SK-N-SH treated with all-trans-retinoic acid at 6 μM for 48 hours (cell line): ENCODE measurements around the gene ARID3A.

Experiments used
- ARNTL ChIP-seq: fragments of 450-650 bp; formaldehyde crosslinking; IDR thresholded peaks from 2 replicates; pipeline ENCODE4 v1.5.0; 2020; ENCODE audit warnings: low read depth, mild to moderate bottlenecking, moderate library complexity, borderline replicate concordance
- CSDC2 ChIP-seq: fragments of 250-450 bp; sonication (Bioruptor Pico); IDR thresholded peaks from 2 replicates; pipeline ENCODE4 v1.5.0; 2020; ENCODE audit warnings: mild to moderate bottlenecking, moderate library complexity
- ESRRG ChIP-seq: fragments of 250-450 bp; sonication (Bioruptor Pico); IDR thresholded peaks from 2 replicates; pipeline ENCODE4 v1.6.1; 2021; ENCODE audit warnings: mild to moderate bottlenecking
- TCF4 ChIP-seq: fragments of 250-450 bp; sonication (Bioruptor Pico); IDR thresholded peaks from 2 replicates; pipeline ENCODE4 v1.8.0; 2021; ENCODE audit warnings: mild to moderate bottlenecking, moderate library complexity, borderline replicate concordance
- ZFP3 ChIP-seq: fragments of 250-450 bp; sonication (Bioruptor Pico); IDR thresholded peaks from 2 replicates; pipeline ENCODE4 v1.5.0; 2020; ENCODE audit warnings: mild to moderate bottlenecking, moderate library complexity
- TF ChIP-seq, protein P1 (sequence below): fragments of 250-450 bp; sonication (Bioruptor Pico); IDR thresholded peaks from 2 replicates; pipeline ENCODE4 v1.8.0; 2020; ENCODE audit warnings: mild to moderate bottlenecking, moderate library complexity, borderline replicate concordance
- TF ChIP-seq, protein P2 (sequence below): fragments of 250-450 bp; sonication (Bioruptor Pico); IDR thresholded peaks from 2 replicates; pipeline ENCODE4 v1.5.1; 2020; ENCODE audit warnings: low read depth, mild to moderate bottlenecking, moderate library complexity

DNA sequence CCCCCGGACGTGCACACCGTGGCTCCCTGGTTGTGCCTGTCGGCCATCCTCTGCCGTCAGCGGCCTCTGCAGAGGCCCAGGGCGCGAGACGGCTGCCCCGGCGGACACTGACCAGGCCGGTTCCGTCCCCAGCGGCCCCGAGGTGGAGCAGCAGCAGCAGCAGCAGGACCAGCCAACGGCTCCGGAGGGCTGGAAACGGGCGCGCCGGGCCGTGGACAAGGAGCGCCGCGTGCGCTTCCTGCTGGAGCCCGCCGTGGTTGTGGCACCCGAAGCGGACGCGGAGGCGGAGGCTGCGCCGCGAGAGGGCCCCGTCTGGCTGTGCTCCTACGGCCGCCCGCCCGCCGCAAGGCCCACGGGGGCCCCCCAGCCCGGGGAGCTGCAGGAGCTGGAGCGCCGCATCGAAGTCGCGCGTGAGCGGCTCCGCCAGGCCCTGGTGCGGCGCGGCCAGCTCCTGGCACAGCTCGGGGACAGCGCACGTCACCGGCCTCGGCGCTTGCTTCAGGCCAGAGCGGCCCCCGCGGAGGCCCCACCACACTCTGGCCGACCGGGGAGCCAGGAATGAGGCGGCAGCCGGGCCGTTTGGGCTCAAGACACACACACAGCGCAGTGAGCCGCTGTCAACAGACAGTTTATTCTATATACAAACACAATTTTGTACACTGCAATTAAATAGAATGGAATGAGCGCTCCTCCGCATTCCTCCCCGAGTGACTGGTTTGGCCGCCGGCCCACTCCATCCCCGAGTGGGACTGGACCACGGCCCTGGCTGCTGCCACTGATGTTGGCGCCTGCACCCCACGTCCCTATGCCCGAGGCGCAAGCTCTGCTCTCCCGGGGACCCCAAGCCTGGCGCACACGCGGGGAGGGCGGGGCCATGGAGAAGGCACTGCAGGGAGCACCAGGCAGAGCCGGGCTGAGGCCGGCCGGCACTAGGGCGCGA lies 83.5 kb downstream of the ARID3A start:
- TF ChIP-seq TCF4 (CRISPR knock-in tag) (no peak), ZFP3 (no peak), ESRRG (CRISPR knock-in tag) (no peak), CSDC2 (CRISPR knock-in tag) (no peak), ARNTL (no peak)
- TF ChIP-seq, protein P1, sequence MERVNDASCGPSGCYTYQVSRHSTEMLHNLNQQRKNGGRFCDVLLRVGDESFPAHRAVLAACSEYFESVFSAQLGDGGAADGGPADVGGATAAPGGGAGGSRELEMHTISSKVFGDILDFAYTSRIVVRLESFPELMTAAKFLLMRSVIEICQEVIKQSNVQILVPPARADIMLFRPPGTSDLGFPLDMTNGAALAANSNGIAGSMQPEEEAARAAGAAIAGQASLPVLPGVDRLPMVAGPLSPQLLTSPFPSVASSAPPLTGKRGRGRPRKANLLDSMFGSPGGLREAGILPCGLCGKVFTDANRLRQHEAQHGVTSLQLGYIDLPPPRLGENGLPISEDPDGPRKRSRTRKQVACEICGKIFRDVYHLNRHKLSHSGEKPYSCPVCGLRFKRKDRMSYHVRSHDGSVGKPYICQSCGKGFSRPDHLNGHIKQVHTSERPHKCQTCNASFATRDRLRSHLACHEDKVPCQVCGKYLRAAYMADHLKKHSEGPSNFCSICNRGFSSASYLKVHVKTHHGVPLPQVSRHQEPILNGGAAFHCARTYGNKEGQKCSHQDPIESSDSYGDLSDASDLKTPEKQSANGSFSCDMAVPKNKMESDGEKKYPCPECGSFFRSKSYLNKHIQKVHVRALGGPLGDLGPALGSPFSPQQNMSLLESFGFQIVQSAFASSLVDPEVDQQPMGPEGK (CRISPR knock-in tag): no peak
- TF ChIP-seq, protein P2, sequence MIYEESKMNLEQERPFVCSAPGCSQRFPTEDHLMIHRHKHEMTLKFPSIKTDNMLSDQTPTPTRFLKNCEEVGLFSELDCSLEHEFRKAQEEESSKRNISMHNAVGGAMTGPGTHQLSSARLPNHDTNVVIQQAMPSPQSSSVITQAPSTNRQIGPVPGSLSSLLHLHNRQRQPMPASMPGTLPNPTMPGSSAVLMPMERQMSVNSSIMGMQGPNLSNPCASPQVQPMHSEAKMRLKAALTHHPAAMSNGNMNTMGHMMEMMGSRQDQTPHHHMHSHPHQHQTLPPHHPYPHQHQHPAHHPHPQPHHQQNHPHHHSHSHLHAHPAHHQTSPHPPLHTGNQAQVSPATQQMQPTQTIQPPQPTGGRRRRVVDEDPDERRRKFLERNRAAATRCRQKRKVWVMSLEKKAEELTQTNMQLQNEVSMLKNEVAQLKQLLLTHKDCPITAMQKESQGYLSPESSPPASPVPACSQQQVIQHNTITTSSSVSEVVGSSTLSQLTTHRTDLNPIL (CRISPR knock-in tag): no peak
